Lung (tissue), 12 donors: ENCODE measurements around the gene KNOP1. TPM values are rescaled to one million over a fixed set of nuclear protein-coding genes. Genes with fewer than 3 reads are reported as not detected.
A peak's percentile ranks its signal among the peaks of the same experiment; 100 is the strongest.

ENCODE experiments used
- ATAC-seq: fragments of 200-7000 bp; cut with Tn5 transposase; one replicate; pipeline ENCODE4 v1.9.1; 2020; ENCODE audit warnings: moderate number of reproducible peaks; ENCODE audit not compliant: insufficient read depth, low FRiP score
- DNase-seq, 3 donors: peaks; one replicate each; pipeline ENCODE4 v3.0.0-alpha.2; 2013 to 2017
- H3K27ac ChIP-seq, 2 donors: one replicate each; pipeline ENCODE4 v1.5.1; 2013; ENCODE audit warnings: mild to moderate bottlenecking in 2 of 2, moderate library complexity in 2 of 2, control low read depth in 1 of 2, inconsistent platforms in 1 of 2, low read depth in 1 of 2, low read length in 1 of 2
- H3K27me3 ChIP-seq, 3 donors: one replicate each; pipeline ENCODE4 v1.5.1; 2013; ENCODE audit warnings: low read length in 2 of 3; ENCODE audit not compliant: control insufficient read depth in 3 of 3, insufficient read depth in 3 of 3
- H3K36me3 ChIP-seq, 4 donors: one replicate each; pipeline ENCODE4 v1.5.1; 2013; ENCODE audit warnings: low read length in 4 of 4, mild to moderate bottlenecking in 1 of 4, moderate library complexity in 1 of 4; ENCODE audit not compliant: control insufficient read depth in 4 of 4, insufficient read depth in 4 of 4
- H3K4me1 ChIP-seq, 5 donors: one replicate each; pipeline ENCODE4 v1.5.1; 2013; ENCODE audit warnings: low read length in 5 of 5, mild to moderate bottlenecking in 2 of 5, moderate library complexity in 1 of 5; ENCODE audit not compliant: control insufficient read depth in 5 of 5, insufficient read depth in 5 of 5
- H3K4me3 ChIP-seq: one replicate; pipeline ENCODE4 v1.5.1; 2013; ENCODE audit warnings: mild to moderate bottlenecking, control low read depth, moderate library complexity
- H3K9ac ChIP-seq, 2 donors: one replicate each; pipeline ENCODE4 v1.5.1; 2013; ENCODE audit warnings: low read length in 2 of 2, control low read depth in 1 of 2; ENCODE audit not compliant: insufficient read depth in 1 of 2
- H3K9me3 ChIP-seq, 4 donors: one replicate each; pipeline ENCODE4 v1.5.1; 2013; ENCODE audit warnings: low read length in 3 of 4, mild to moderate bottlenecking in 1 of 4, moderate library complexity in 1 of 4; ENCODE audit not compliant: control insufficient read depth in 4 of 4, insufficient read depth in 3 of 4
- WGBS, 2 donors: extraction: QIAGEN DNeasy Blood & Tissue Kit; methylation state at CpG; one replicate each; pipeline ENCODE4 v1.1.7; 2013; 5-methylcytosine and 5-hydroxymethylcytosine counted together
- polyA plus RNA-seq, 2 donors: library from polyadenylated mRNA; stranded (reverse); fragments of 200-250 nt; gene quantifications; one replicate each; pipeline ENCODE4 v1.2.1, GENCODE V29; 2013
- total RNA-seq, 2 donors: library from RNA; depleted of rRNA in 1 of 2; stranded (reverse); fragments of >200 nt in 1 of 2; gene quantifications; one replicate each; pipeline ENCODE4 v1.2.1, GENCODE V29; 2014 to 2021
- TF ChIP-seq, protein P1 (sequence below): IDR thresholded peaks from 2 replicates; pipeline ENCODE4 v1.5.1; 2012; ENCODE audit warnings: mild to moderate bottlenecking; ENCODE audit errors: control extremely low read depth, extremely low read depth
- donor health status: control.
- donor health status: control.
- donor health status: Bipolar disorder and iron deficiency.
- donor health status: healthy.
- donor health status: DM: yes; HTN: yes; CAD: no.

The KNOP1 gene
- total and polyA plus RNA-seq, 4 donors: 11.7 to 14.7 (median 13.5) TPM

- H3K27me3 ChIP-seq: no peaks in the 10 kb centered on the region
- ATAC-seq (no peak), DNase-seq (no peak)
- H3K4me3 ChIP-seq: no peak overlapping the region
- H3K36me3 ChIP-seq: peaks cover 0 to 16% (median under 1%) of the 10 kb centered on the region in 4 donors
- TF ChIP-seq, protein P1, sequence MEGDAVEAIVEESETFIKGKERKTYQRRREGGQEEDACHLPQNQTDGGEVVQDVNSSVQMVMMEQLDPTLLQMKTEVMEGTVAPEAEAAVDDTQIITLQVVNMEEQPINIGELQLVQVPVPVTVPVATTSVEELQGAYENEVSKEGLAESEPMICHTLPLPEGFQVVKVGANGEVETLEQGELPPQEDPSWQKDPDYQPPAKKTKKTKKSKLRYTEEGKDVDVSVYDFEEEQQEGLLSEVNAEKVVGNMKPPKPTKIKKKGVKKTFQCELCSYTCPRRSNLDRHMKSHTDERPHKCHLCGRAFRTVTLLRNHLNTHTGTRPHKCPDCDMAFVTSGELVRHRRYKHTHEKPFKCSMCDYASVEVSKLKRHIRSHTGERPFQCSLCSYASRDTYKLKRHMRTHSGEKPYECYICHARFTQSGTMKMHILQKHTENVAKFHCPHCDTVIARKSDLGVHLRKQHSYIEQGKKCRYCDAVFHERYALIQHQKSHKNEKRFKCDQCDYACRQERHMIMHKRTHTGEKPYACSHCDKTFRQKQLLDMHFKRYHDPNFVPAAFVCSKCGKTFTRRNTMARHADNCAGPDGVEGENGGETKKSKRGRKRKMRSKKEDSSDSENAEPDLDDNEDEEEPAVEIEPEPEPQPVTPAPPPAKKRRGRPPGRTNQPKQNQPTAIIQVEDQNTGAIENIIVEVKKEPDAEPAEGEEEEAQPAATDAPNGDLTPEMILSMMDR: no peak
- no peak overlapping the region for H3K9ac ChIP-seq
- 64 to 78% methylated on average over 12 of the region's 12 CpGs for WGBS, 2 donors
- H3K4me1 ChIP-seq: peaks cover 0 to 7% (median 0%) of the 10 kb centered on the region in 5 donors
- H3K27ac ChIP-seq: no peak overlapping the region
- H3K9me3 ChIP-seq: no peaks in the 10 kb centered on the region
Measured at GRCh38 chr16:19737306-19738038, 19.4 kb upstream of the KNOP1 start.

DNA sequence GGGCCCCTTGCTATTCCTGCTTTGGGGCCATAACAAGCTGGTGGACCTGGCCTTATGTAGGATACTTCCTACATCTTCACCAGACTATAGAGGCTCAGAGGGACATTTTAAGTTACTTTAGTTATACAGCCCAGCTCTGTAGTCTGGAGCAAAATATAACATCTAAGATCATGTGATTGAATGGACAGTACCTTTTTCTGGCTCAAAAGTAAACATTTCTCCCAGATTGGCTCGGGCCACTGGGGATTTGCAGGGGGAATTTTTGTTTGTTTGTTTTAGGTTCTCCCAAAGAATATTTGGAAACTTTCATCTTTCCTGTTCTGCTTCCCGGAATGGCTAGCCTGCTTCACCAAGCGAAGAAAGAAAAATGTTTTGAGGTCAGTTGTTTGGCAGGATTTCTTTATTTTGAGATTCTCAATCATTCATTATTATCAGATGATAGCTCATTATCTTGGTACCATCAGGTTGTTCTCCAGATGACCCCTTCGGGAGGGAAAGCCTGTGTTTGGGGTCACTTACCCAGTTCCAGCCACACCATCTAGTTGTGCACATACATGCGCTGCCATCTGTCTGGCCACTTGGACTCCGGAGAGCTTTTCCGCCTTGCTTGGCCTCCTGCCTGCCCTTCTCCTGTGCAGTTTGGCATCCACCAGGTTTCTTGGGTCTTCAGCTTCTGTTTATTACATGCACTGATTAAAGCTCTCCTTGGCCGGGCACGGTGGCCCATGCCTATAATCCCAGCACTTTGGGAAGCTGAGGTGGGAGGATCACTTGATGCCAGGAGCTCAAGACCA is 17.2 kb upstream of the KNOP1 start:
- 65 to 72% methylated on average over 9 of the region's 9 CpGs for WGBS, 2 donors
- Histone ChIP-seq H3K4me3 (no peak overlapping the region), H3K36me3 (peaks cover 0 to 20% (median under 1%) of the 10 kb centered on the region in 4 donors), H3K4me1 (peaks cover 0 to 7% (median 0%) of the 10 kb centered on the region in 5 donors), H3K27me3 (no peaks in the 10 kb centered on the region), H3K9me3 (no peaks in the 10 kb centered on the region), H3K9ac (no peak overlapping the region), H3K27ac (peak overlapping the region; percentile 26 to 35)
- no peak for ATAC-seq
- DNase-seq: no peak
- TF ChIP-seq, protein P1: no peak

- ATAC-seq (no peak), DNase-seq (no peak)
- no peak overlapping the region for H3K9ac ChIP-seq
- no peak overlapping the region for H3K4me3 ChIP-seq
- H3K9me3 ChIP-seq: no peaks in the 10 kb centered on the region
- H3K27me3 ChIP-seq: no peaks in the 10 kb centered on the region
- TF ChIP-seq, protein P1: no peak
- peaks cover 0 to 11% (median 0%) of the 10 kb centered on the region in 4 donors for H3K36me3 ChIP-seq
- H3K27ac ChIP-seq: no peak overlapping the region
- H3K4me1 ChIP-seq: peaks cover 0 to 7% (median 0%) of the 10 kb centered on the region in 5 donors
- 83 to 90% methylated on average over 6 of the region's 6 CpGs for WGBS, 2 donors
Measured at GRCh38 chr16:19733551-19733950, 15.5 kb upstream of the KNOP1 start.
